Measurements from ENCODE around the gene CFAP46.

DNA sequence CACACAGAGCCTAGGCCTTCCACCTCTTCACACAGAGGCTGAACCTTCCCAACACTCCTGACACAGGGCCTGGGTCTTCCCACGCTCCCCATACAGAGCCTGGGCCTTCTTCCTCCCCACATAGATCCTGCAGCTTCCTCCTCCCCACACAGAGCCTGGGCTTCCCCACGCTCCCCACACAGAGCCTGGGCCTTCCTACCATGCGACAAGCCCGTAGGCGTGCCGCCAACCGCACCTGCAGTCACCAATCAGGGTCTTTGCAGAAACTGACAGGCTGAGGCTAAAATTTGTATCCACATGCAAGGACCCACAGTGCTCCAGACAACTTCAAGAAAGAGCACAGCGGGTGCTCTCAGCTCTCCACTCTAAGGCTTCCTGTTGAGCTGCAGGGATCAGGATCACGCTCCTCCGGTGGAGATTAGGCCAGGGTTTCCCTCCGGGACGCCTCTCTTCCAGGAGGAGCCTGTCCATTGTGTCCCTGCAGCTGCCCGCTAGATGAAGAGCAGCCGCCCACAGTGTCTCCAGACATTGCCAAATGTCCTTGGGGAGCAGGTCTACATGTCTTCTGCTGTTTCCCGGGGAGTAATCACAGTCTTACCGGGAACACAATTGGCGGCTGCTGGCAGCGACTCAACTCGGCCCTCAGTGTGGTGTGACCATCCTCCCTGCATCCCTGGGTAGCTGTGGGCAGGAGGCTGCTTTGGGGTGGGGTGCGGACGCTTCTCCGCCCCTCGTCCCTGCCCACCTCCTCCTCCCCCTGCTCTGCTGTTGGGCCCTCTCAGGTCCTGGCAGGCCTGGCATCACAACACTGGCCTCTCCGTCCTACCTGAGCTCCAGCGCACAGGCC is 9.7 kb downstream of the CFAP46 start:
- no peak for TF ChIP-seq SUZ12 (IDR thresholded peaks at IDR 0.05; ENCODE audit: extremely low read depth, insufficient read depth, insufficient read length)
- no peak for TF ChIP-seq YY1 (IDR thresholded peaks at IDR 0.05; ENCODE audit: insufficient read depth, insufficient read length)
- TF ChIP-seq ZNF274 (IDR thresholded peaks at IDR 0.05; ENCODE audit: low read depth, low read length), result no peak
